Activated CD4-positive, alpha-beta T cell treated with anti-CD3 and anti-CD28 coated beads, Interleukin-2, amount 10 ng/mL, durations not matched to agents 24 days and 14 days (primary cell): ENCODE data around the gene AP1S2. TPM values are rescaled to one million over a fixed set of nuclear protein-coding genes. Genes with fewer than 3 reads are reported as not detected.

ENCODE experiments used
- DNase-seq: peaks from one replicate; pipeline ENCODE4 v3.0.0; 2022
- H3K27ac Mint-ChIP-seq: one replicate; pipeline ENCODE4 v1.8.0; 2022; ENCODE audit warnings: mild to moderate bottlenecking, mixed read lengths
- H3K27me3 Mint-ChIP-seq: one replicate; pipeline ENCODE4 v1.8.0; 2022; ENCODE audit warnings: mixed read lengths
- H3K36me3 Mint-ChIP-seq: one replicate; pipeline ENCODE4 v1.8.0; 2022; ENCODE audit warnings: low read depth, mild to moderate bottlenecking, mixed read lengths
- H3K4me1 Mint-ChIP-seq: one replicate; pipeline ENCODE4 v1.8.0; 2021; ENCODE audit warnings: mixed read lengths
- H3K4me3 Mint-ChIP-seq: one replicate; pipeline ENCODE4 v1.8.0; 2022; ENCODE audit warnings: mild to moderate bottlenecking, moderate library complexity, mixed read lengths
- H3K9me3 Mint-ChIP-seq: one replicate; pipeline ENCODE4 v1.8.0; 2021; ENCODE audit warnings: mixed read lengths
- intact Hi-C: fragments of 100-400 bp; cut with micrococcal nuclease; formaldehyde crosslinking; loops from one replicate; pipeline ENCODE4 v1.15.1; 2023
- total RNA-seq: library from RNA; stranded (reverse); gene quantifications from 2 replicates; pipeline ENCODE4 v1.2.3, GENCODE V29; 2022

AP1S2 gene
- total RNA-seq, 1 donor from 2014 or later: 28.8 TPM

DNA sequence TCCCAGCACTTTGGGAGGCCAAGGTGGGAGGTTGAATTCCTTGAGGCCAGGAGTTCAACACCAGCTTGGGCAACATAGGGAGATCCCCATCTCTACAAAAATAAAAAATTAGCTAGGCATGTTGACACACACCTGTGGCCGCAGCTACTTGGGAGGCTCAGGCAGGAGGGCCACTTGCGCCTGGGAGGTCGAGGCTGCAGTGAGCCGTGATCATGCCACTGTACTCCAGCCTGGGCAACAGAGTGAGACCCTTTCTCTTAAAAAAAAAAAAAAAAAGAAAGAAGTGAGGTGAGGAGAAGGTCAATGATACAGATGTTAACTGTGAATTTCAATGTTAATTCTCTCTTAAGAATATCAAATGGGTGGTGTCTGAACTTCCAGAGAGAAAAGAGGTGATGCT lies 15.1 kb upstream of the AP1S2 start:
- Mint-ChIP-seq H3K36me3 (no peaks in the 10 kb centered on the region), H3K27me3 (no peaks in the 10 kb centered on the region), H3K9me3 (no peaks in the 10 kb centered on the region), H3K4me1 (no peaks in the 10 kb centered on the region), H3K27ac (no peak overlapping the region), H3K4me3 (no peak overlapping the region)
- intact Hi-C loops: no loop called here
- no peak for DNase-seq

DNA sequence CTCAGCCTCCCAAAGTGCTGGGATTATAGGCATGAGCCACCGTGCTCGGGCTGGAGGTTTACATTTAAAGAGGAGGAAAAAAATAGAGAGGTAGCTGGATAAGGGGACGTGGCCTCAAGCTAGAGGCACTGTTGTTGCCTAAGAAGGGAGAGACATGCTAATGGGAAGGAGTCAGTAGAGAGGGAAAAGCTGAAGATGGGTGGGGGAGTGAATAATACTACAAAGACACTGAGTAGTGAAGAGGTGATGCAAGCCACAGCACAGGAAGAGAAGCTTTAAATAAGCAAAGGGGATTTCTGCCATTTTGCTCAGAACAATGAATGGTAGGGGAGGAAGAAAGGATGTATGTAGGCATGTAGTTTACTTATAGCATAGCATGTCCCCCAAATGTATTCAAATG lies 11.5 kb upstream of the AP1S2 start:
- Mint-ChIP-seq H3K4me3 (no peak overlapping the region), H3K9me3 (no peaks in the 10 kb centered on the region), H3K27ac (no peak overlapping the region), H3K27me3 (peaks cover 5% of the 10 kb centered on the region), H3K36me3 (no peaks in the 10 kb centered on the region), H3K4me1 (no peaks in the 10 kb centered on the region)
- intact Hi-C loops: no loop called here
- no peak for DNase-seq

DNA sequence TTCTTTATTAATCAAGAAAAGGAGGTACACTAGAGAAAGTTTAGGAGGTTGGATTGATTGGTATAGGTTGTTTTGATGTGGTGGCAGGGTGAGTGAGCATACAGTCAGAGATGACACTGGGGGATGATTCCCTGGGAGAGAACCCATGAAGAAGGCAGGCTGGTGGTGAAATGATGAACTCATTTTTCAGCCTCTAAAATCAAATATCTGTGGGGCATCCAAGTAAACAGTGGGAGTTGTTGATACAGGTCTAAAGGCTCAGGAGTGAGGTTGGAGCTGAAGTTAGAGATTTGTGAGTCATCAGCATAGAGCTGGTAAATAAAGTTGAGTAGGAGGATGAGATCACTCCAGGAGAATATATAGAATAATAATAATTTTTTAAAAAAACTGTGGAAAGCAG lies 10.0 kb upstream of the AP1S2 start:
- no peak overlapping the region for H3K4me3 Mint-ChIP-seq
- H3K9me3 Mint-ChIP-seq: no peaks in the 10 kb centered on the region
- intact Hi-C loops: no loop called here
- no peaks in the 10 kb centered on the region for H3K36me3 Mint-ChIP-seq
- H3K4me1 Mint-ChIP-seq: no peaks in the 10 kb centered on the region
- H3K27ac Mint-ChIP-seq: no peak overlapping the region
- peaks cover 5% of the 10 kb centered on the region for H3K27me3 Mint-ChIP-seq
- DNase-seq: no peak

DNA sequence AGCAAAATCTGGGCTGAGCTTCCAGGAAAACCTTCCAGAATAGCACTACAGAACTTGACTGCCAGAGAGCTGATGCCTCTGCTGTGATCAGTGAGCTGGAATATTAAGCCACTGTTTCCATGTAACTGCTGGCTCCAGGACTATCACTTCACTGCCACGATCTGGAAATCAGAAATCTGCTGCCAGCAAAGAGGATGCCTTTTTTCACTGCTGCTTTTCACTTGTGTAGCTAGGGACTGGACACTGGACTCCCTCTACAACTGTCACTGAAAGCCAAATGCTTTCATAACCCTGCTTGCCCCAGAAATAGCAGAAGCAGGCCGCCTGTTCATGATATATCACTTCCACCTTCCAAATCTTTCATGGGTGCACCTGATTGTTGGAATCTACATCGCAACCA lies 9.4 kb upstream of the AP1S2 start:
- no peak for DNase-seq
- H3K4me3 Mint-ChIP-seq: no peak overlapping the region
- no peaks in the 10 kb centered on the region for H3K36me3 Mint-ChIP-seq
- H3K4me1 Mint-ChIP-seq: no peaks in the 10 kb centered on the region
- peaks cover 5% of the 10 kb centered on the region for H3K27me3 Mint-ChIP-seq
- no peak overlapping the region for H3K27ac Mint-ChIP-seq
- H3K9me3 Mint-ChIP-seq: no peaks in the 10 kb centered on the region
- intact Hi-C loops: no loop called here

DNA sequence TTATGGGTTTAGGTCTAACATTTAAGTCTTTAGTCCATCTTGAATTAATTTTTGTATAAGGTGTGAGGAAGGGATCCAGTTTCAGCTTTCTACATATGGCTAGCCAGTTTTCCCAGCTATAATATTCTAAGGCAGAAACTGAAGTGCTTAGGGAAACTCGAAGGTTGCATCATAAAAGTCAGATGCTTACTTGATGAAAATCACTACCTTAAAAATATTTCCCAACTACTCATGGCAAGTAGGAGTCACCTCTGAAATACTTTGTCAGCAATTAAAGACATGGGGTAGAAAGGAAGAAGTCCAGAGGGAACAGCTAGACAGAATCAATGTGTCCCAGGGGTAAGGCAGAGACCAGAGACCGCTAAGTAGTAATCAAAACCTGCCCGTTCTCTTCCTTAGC lies 6.3 kb upstream of the AP1S2 start:
- no peak for DNase-seq
- Mint-ChIP-seq H3K4me3 (no peak overlapping the region), H3K4me1 (no peaks in the 10 kb centered on the region), H3K36me3 (no peaks in the 10 kb centered on the region), H3K9me3 (no peaks in the 10 kb centered on the region), H3K27ac (no peak overlapping the region), H3K27me3 (peaks cover 8% of the 10 kb centered on the region)
- intact Hi-C loops: no loop called here

DNA sequence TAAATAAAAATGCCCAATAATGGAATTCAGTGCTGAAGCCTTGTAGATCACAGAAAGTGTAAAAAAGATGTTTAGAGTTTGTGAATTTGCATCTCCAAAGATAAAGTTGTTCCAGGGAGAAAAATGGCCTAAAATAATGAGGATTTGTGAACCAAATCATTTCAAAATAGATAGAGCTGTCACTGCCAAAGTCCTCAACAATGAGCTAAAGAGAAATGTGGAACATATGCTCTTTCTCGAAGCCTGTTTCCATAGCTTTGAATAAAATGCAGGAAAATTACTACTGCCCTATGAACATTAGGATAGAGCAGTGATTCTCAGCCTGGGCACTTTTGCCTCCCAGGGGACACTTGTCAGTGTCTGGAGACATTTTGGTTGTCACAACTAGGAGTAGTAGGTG lies 3.4 kb upstream of the AP1S2 start:
- DNase-seq: no peak
- H3K36me3 Mint-ChIP-seq: no peaks in the 10 kb centered on the region
- peaks cover 8% of the 10 kb centered on the region for H3K27me3 Mint-ChIP-seq
- intact Hi-C loops: loop anchor here (10.0 kb wide), 3 partner anchors 523 to 927 kb away; partner anchors contain the start of genes CTPS2, PIGA, SYAP1 and TXLNG
- peaks cover 9% of the 10 kb centered on the region for H3K4me1 Mint-ChIP-seq
- H3K4me3 Mint-ChIP-seq: no peak overlapping the region
- H3K9me3 Mint-ChIP-seq: no peaks in the 10 kb centered on the region
- no peak overlapping the region for H3K27ac Mint-ChIP-seq

DNA sequence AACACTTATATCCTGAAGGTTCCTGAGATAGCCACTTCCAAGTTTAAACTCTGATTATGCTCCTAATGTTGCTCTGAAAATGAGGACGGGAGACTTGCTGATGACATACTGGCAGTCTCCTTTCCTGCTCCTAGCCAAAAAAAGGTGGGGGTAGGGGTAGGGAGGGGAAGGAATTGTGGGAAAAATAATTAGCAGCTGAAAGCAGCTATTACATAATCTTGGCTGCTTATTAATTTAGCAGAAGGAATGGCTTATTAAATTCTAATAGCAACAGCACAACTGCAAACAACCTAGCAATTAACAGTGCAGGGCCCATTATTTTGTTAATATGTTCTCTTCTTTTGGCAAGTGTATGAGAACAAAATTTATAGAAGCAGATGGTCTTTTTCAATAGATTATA lies 2.0 kb upstream of the AP1S2 start:
- peaks cover 6% of the 10 kb centered on the region for H3K27me3 Mint-ChIP-seq
- peak overlapping the region; percentile 23 for H3K4me3 Mint-ChIP-seq
- H3K9me3 Mint-ChIP-seq: no peaks in the 10 kb centered on the region
- no peak for DNase-seq
- H3K36me3 Mint-ChIP-seq: peaks cover 3% of the 10 kb centered on the region
- peaks cover 14% of the 10 kb centered on the region for H3K4me1 Mint-ChIP-seq
- intact Hi-C loops: loop anchor here (10.0 kb wide), 3 partner anchors 522 to 928 kb away; partner anchors contain the start of genes CTPS2, PIGA, SYAP1 and TXLNG
- H3K27ac Mint-ChIP-seq: no peak overlapping the region

DNA sequence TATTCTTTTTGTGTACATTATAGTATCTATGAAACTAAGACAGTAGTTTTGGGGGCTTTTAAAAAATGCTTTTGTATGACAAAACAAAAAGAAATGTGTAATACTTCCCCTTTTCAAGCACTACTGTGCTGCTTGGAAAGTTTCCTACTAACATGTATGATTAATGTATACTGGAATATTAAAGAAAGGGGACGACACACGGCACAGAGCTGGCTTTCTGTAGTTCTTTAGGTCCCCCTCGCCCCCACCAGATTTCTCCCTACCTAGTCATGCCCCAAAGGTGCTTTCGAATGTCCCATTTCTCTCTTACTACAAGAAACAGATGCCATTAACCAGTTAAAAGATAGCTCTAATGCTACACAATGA lies 1.6 kb upstream of the AP1S2 start:
- H3K36me3 Mint-ChIP-seq: peaks cover 6% of the 10 kb centered on the region
- peaks cover 3% of the 10 kb centered on the region for H3K27me3 Mint-ChIP-seq
- intact Hi-C loops: loop anchor here (10.0 kb wide), 3 partner anchors 521 to 929 kb away; partner anchors contain the start of genes CTPS2, PIGA, SYAP1 and TXLNG
- H3K27ac Mint-ChIP-seq: no peak overlapping the region
- peaks cover 14% of the 10 kb centered on the region for H3K4me1 Mint-ChIP-seq
- H3K4me3 Mint-ChIP-seq: peak overlapping the region; percentile 23
- DNase-seq: no peak
- H3K9me3 Mint-ChIP-seq: no peaks in the 10 kb centered on the region

DNA sequence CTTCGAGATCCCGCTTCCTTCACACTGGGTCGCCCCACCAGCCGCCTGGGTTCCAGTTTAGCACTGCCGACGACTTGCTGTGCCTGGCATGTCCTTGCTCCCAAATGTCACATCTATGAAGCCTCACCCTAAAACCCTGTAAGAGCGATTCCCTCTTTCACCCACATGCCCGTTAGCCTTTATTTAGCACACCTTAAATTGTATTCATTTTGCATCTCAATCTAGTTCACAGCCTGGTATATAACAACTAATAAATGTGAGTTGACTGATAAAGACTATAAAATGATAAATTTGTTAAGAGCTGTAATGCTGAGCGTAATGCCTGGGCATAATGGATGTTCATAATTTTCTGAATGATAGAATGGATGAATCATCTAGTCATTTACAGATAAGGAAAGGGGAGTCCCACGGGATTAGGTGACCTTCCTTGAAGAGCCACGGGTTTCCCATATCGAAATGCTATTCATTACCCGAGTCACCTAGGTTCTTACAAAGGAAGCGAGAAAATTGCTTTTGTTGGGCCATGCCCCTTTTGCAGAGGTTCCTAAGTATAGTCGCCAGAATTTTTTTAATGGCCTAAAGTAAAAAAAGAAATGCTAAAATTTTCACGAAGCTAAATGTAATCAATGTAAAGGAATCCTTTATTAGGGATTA lies 1.1 kb upstream of the AP1S2 start:
- peak overlapping the region; percentile 97 for H3K27ac Mint-ChIP-seq
- no peaks in the 10 kb centered on the region for H3K9me3 Mint-ChIP-seq
- peaks cover 11% of the 10 kb centered on the region for H3K36me3 Mint-ChIP-seq
- peaks cover 18% of the 10 kb centered on the region for H3K4me1 Mint-ChIP-seq
- H3K4me3 Mint-ChIP-seq: peak overlapping the region; percentile 91
- peaks cover 3% of the 10 kb centered on the region for H3K27me3 Mint-ChIP-seq
- intact Hi-C loops: loop anchor here (2.0 to 10.0 kb wide), 4 partner anchors 39 to 929 kb away; partner anchors contain the start of genes CTPS2, PIGA, SYAP1 and TXLNG
- DNase-seq: no peak

DNA sequence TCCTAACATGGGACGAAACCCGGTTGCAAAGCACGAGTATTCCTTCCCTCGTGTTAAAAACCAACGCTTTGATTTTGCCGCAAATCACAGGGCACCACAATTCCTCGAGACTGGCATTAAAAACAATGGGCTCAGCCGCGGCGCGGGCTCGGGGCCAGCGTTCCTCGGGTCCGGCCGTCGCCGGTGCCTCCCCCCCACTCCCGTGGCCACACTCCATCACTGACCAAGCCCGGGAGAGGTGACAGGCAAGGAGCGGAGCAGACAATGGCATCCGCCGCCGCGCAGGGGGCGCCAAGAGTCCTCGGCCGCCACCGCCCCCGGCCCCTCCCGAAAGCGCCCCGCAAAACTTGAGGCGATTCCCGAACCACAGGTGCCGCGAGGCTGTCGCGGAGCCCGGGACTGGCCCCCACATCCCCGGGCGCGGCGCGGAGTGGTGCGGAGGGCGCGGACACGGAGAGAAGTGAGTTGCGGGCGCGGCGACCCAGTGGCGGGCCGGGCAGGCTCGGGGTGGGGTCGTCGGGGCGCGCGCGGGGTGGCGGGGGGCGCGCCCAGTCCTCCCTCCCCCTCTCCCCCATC lies 445 bp downstream of the AP1S2 start:
- H3K9me3 Mint-ChIP-seq: no peaks in the 10 kb centered on the region
- DNase-seq: peak; percentile 79
- peak overlapping the region; percentile 41 for H3K27ac Mint-ChIP-seq
- peaks cover 3% of the 10 kb centered on the region for H3K27me3 Mint-ChIP-seq
- intact Hi-C loops: loop anchor here (1.0 to 10.0 kb wide), 8 partner anchors 37 to 931 kb away; partner anchors contain the start of genes CA5B, CTPS2, PIGA and SYAP1
- peak overlapping the region; percentile 75 for H3K4me3 Mint-ChIP-seq
- H3K36me3 Mint-ChIP-seq: peaks cover 19% of the 10 kb centered on the region
- peaks cover 18% of the 10 kb centered on the region for H3K4me1 Mint-ChIP-seq

DNA sequence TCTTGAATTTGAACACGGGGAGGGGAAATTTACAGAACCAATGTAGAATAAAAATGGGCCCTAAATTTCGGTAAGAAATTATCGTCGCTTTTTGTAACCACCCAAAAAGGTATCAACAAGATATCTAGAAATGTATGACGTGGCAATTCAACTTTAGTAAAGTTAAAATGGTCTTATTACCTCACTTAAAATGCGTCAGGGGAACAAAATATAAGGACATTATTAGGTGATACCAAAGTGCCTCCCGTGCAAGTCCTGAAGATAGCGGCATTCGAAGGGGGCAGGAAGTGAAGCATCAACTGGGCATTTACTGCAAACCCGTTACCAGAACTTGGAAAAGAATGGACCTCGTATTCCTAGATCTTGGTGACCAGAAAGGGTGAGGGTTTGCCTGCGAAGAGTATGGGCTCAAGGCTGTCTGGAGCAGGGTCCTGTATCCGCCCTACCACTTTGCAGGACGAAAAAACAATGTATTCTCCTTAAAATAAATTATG lies 980 bp downstream of the AP1S2 start:
- peak overlapping the region; percentile 75 for H3K4me3 Mint-ChIP-seq
- H3K4me1 Mint-ChIP-seq: peaks cover 18% of the 10 kb centered on the region
- peaks cover 3% of the 10 kb centered on the region for H3K27me3 Mint-ChIP-seq
- intact Hi-C loops: loop anchor here (1.0 to 10.0 kb wide), 8 partner anchors 37 to 931 kb away; partner anchors contain the start of genes CA5B, CTPS2, PIGA and SYAP1
- no peaks in the 10 kb centered on the region for H3K9me3 Mint-ChIP-seq
- H3K27ac Mint-ChIP-seq: peak overlapping the region; percentile 29
- DNase-seq: peak; percentile 58
- peaks cover 19% of the 10 kb centered on the region for H3K36me3 Mint-ChIP-seq

DNA sequence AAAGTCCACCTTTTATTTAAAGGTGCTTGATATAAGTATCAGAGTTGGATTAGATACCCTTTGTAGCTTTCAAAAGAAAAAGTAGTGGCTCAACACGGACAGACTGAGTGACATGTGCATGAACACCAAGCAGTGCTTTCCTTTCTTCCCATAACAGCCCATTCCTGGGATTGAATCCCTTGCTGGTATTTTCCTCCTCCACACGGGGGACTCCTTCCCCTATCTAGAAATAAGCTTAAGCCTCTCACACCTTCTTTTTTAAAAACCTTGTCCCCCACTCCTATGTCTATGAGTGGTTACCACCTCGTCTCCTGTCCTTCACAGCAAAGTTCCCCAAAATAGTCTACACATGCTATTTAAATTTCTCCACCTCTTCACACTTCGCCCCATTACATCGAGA lies 5.1 kb downstream of the AP1S2 start:
- intact Hi-C loops: no loop called here
- Mint-ChIP-seq H3K4me3 (no peak overlapping the region), H3K36me3 (peaks cover 32% of the 10 kb centered on the region), H3K4me1 (peaks cover 12% of the 10 kb centered on the region), H3K27me3 (no peaks in the 10 kb centered on the region), H3K27ac (no peak overlapping the region), H3K9me3 (no peaks in the 10 kb centered on the region)
- DNase-seq: no peak

DNA sequence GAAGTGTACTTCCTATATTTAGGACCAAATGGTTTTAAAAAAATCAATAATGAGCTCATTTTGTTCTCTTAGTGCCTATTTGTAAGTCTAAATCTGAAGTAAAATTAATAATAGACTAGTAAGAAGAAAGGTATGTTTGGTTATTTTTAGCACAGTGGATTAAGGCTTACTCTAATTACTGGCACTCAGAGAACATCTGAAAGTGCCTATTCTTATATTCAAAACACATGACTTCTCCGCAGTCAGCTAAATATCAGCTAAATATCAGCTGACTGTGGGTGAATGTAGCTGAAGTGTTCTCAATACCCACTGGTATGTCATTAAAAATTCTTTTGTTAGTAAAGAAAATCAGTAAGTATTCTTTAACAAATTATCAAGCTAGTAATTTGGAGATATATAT lies 6.0 kb downstream of the AP1S2 start:
- H3K9me3 Mint-ChIP-seq: no peaks in the 10 kb centered on the region

DNA sequence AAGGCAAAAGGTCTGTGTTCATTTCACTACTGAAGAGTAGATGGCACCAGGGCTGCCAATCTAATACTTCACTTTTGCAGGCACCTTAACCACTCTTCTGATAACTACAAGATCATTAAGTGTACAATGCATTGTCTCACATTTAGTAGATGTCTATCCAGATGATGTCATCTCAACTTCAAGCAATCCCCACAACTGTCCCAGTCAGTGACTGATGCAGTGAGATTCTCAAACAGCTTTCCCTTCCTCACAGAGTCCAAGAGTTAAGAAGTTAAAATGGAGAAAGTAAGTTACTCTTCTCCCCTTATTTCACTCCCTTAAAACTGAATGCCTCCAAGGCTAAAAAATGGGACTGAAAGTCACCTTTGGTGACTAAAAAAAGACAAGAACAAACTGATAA lies 10.7 kb downstream of the AP1S2 start:
- H3K27ac Mint-ChIP-seq: no peak overlapping the region
- intact Hi-C loops: no loop called here

More for the DNA sequence above, 6.0 kb downstream of the AP1S2 start:
- no peak for DNase-seq
- intact Hi-C loops: no loop called here
- Mint-ChIP-seq H3K4me3 (no peak overlapping the region), H3K27ac (no peak overlapping the region), H3K36me3 (peaks cover 40% of the 10 kb centered on the region), H3K4me1 (peaks cover 12% of the 10 kb centered on the region), H3K27me3 (no peaks in the 10 kb centered on the region)

More for the DNA sequence above, 10.7 kb downstream of the AP1S2 start:
- no peak for DNase-seq
- no peak overlapping the region for H3K4me3 Mint-ChIP-seq
- no peaks in the 10 kb centered on the region for H3K4me1 Mint-ChIP-seq
- H3K27me3 Mint-ChIP-seq: no peaks in the 10 kb centered on the region
- H3K9me3 Mint-ChIP-seq: no peaks in the 10 kb centered on the region
- peaks cover 26% of the 10 kb centered on the region for H3K36me3 Mint-ChIP-seq
